ENCODE results near the gene SUSD6.

Gene SUSD6

GRCh38 chr14:69763761-69764510 is 152.5 kb downstream of the SUSD6 start:
- no peak overlapping the region for H3K9ac ChIP-seq (ENCODE audit: low read length in 5 of 5)
- no peak overlapping the region for H3K4me3 ChIP-seq (ENCODE audit: low read depth in 1 of 5, low read length in 5 of 5)
- peaks cover 5 to 19% (median 15%) of the 10 kb centered on the region in 5 donors for H3K4me1 ChIP-seq (ENCODE audit: control insufficient read depth in 5 of 5, insufficient read depth in 5 of 5, low read length in 5 of 5)
- H3K27me3 ChIP-seq (ENCODE audit: control insufficient read depth in 5 of 5, insufficient read depth in 4 of 5, low read length in 5 of 5): no peaks in the 10 kb centered on the region
- H3K27ac ChIP-seq (ENCODE audit: low read depth, low read length): no peak overlapping the region
- no peaks in the 10 kb centered on the region for H3K9me3 ChIP-seq (ENCODE audit: control insufficient read depth in 5 of 5, low read length in 5 of 5)
- H3K36me3 ChIP-seq (ENCODE audit: control insufficient read depth in 5 of 5, insufficient read depth in 5 of 5, low read length in 5 of 5): peaks cover 7 to 10% (median 9%) of the 10 kb centered on the region in 5 donors
